Renal cortex interstitium (tissue), 15 donors: ENCODE results near the gene ATP13A2. TPM values are rescaled to one million over a fixed set of nuclear protein-coding genes. Genes with fewer than 3 reads are reported as not detected.

Experiments used
- DNase-seq, 11 donors: peaks; one replicate each; pipeline ENCODE4 v3.0.0-alpha.2; 2013; ENCODE audit warnings: low read depth in 9 of 11, low spot score in 4 of 11; ENCODE audit errors: extremely low read depth in 1 of 11
- long read RNA-seq, 16 experiments: transcript quantifications; one replicate each; lab custom pipeline, GENCODE V29; 2026
- polyA plus RNA-seq, 3 donors: library from polyadenylated mRNA; unstranded; fragments of 120-200 nt; gene quantifications; one replicate each; pipeline ENCODE4 v1.2.1, GENCODE V29; 2013; ENCODE audit not compliant: insufficient read length in 3 of 3

The ATP13A2 gene
- polyA plus RNA-seq, result 10 to 100 TPM; 27.8 to 38.6 (median 33.9) TPM
- long read RNA-seq, donor 1, result 0 reads
- long read RNA-seq, donor 2, result 0 reads
- long read RNA-seq, donor 3, partial matches to known transcripts, result 10 of 11 reads
- long read RNA-seq, donor 3, other reads (novel, unspliced or antisense), result 0 of 11 reads
- long read RNA-seq, donor 4, partial matches to known transcripts, result 15 of 16 reads
- long read RNA-seq, donor 4, other reads (novel, unspliced or antisense), result 0 of 16 reads
- long read RNA-seq, donor 5, result 0 reads
- long read RNA-seq, donor 6, partial matches to known transcripts, result 5 of 6 reads
- long read RNA-seq, donor 6, other reads (novel, unspliced or antisense), result 0 of 6 reads
- long read RNA-seq, donor 7, partial matches to known transcripts, result 9 of 10 reads
- long read RNA-seq, donor 7, other reads (novel, unspliced or antisense), result 0 of 10 reads
- long read RNA-seq, donor 8, partial matches to known transcripts, result 6 of 8 reads
- long read RNA-seq, donor 8, other reads (novel, unspliced or antisense), result 0 of 8 reads
- long read RNA-seq, donor 9, partial matches to known transcripts, result 8 of 9 reads
- long read RNA-seq, donor 9, other reads (novel, unspliced or antisense), result 0 of 9 reads
- long read RNA-seq, donor 10, result 0 reads
- long read RNA-seq, donor 11, partial matches to known transcripts, result 8 of 9 reads
- long read RNA-seq, donor 11, other reads (novel, unspliced or antisense), result 0 of 9 reads
- long read RNA-seq, donor 12, result 0 reads
- long read RNA-seq, donor 13, partial matches to known transcripts, result 0 of 1 reads
- long read RNA-seq, donor 13, other reads (novel, unspliced or antisense), result 0 of 1 reads
- long read RNA-seq, donor 14, partial matches to known transcripts, result 0 of 2 reads
- long read RNA-seq, donor 14, other reads (novel, unspliced or antisense), result 0 of 2 reads
- long read RNA-seq, donor 15, partial matches to known transcripts, result 5 of 5 reads
- long read RNA-seq, donor 15, other reads (novel, unspliced or antisense), result 0 of 5 reads
- long read RNA-seq, donor 16, partial matches to known transcripts, result 42 of 45 reads
- long read RNA-seq, donor 16, other reads (novel, unspliced or antisense), result 0 of 45 reads

- peak; percentile 31 to 75 (median 62) for DNase-seq
Measured at GRCh38 chr1:17011439-17012307, at the start of gene ATP13A2. ATP13A2 (minus strand) TSS chr1:17011928; CDS start chr1:17011738, 190 bp downstream.

GRCh38 chr1:17061486-17061885, 49.8 kb upstream of the ATP13A2 start:
- DNase-seq, result no peak

- DNase-seq, result no peak
Measured at GRCh38 chr1:17060306-17060749, 48.6 kb upstream of the ATP13A2 start.

- DNase-seq, result peak in 7 of 11 donors; percentile 35 to 57 (median 41)
Measured at GRCh38 chr1:17059391-17060305, 47.9 kb upstream of the ATP13A2 start.

GRCh38 chr1:17056551-17056950, 44.8 kb upstream of the ATP13A2 start:
- no peak for DNase-seq

GRCh38 chr1:17055801-17056200, 44.1 kb upstream of the ATP13A2 start:
- no peak for DNase-seq

- DNase-seq, result peak; percentile 93 to 99 (median 98)
Measured at GRCh38 chr1:17053685-17054410, 42.1 kb upstream of the ATP13A2 start, which contains the start of gene SDHB. SDHB (minus strand) TSS chr1:17054032; CDS start chr1:17054019, 13 bp downstream.

- no peak for DNase-seq
Measured at GRCh38 chr1:17053086-17053684, 41.5 kb upstream of the ATP13A2 start.

GRCh38 chr1:17052641-17053040, 40.9 kb upstream of the ATP13A2 start:
- DNase-seq, result no peak

GRCh38 chr1:17052038-17052437, 40.3 kb upstream of the ATP13A2 start:
- no peak for DNase-seq

- DNase-seq, result no peak
Measured at GRCh38 chr1:17047924-17048323, 36.2 kb upstream of the ATP13A2 start.

- DNase-seq, result no peak
Measured at GRCh38 chr1:17046334-17046657, 34.6 kb upstream of the ATP13A2 start.

GRCh38 chr1:17045634-17046333, 34.1 kb upstream of the ATP13A2 start:
- DNase-seq, result peak in 3 of 11 donors; percentile 22 to 47 (median 45)

- DNase-seq, result no peak
Measured at GRCh38 chr1:17045150-17045549, 33.4 kb upstream of the ATP13A2 start.

- DNase-seq, result no peak
Measured at GRCh38 chr1:17043676-17044075, 31.9 kb upstream of the ATP13A2 start.

- DNase-seq, result no peak
Measured at GRCh38 chr1:17040135-17040534, 28.4 kb upstream of the ATP13A2 start.
